SH-SY5Y (cell line): ENCODE measurements around the gene PDZRN3.

ENCODE experiments used
- GATA2 ChIP-seq: IDR thresholded peaks from 2 replicates; pipeline ENCODE4 v1.6.1; 2011; ENCODE audit warnings: mild to moderate bottlenecking, low read depth, low read length
- GATA3 ChIP-seq: IDR thresholded peaks from 2 replicates; pipeline ENCODE4 v1.6.1; 2011; ENCODE audit warnings: low read depth, mild to moderate bottlenecking, low read length, moderate library complexity

Gene PDZRN3

GRCh38 chr3:73403444-73403843, 221.3 kb downstream of the PDZRN3 start:
- no peak for TF ChIP-seq GATA2
- TF ChIP-seq GATA3, result no peak

GRCh38 chr3:73401616-73402279, 223.0 kb downstream of the PDZRN3 start:
- TF ChIP-seq GATA3 (no peak), GATA2 (no peak)

GRCh38 chr3:73401059-73401458, 223.7 kb downstream of the PDZRN3 start:
- TF ChIP-seq GATA3 (no peak), GATA2 (peak; percentile 53)

GRCh38 chr3:73399666-73400253, 225.0 kb downstream of the PDZRN3 start:
- no peak for TF ChIP-seq GATA2
- no peak for TF ChIP-seq GATA3

GRCh38 chr3:73399106-73399505, 225.6 kb downstream of the PDZRN3 start:
- no peak for TF ChIP-seq GATA3
- no peak for TF ChIP-seq GATA2

- no peak for TF ChIP-seq GATA2
- no peak for TF ChIP-seq GATA3
Measured at GRCh38 chr3:73398084-73398483, 226.7 kb downstream of the PDZRN3 start.

GRCh38 chr3:73394240-73394639, 230.5 kb downstream of the PDZRN3 start:
- no peak for TF ChIP-seq GATA3
- TF ChIP-seq GATA2, result no peak

- TF ChIP-seq GATA3 (no peak), GATA2 (no peak)
Measured at GRCh38 chr3:73393005-73393404, 231.7 kb downstream of the PDZRN3 start.

GRCh38 chr3:73391984-73392383, 232.8 kb downstream of the PDZRN3 start:
- TF ChIP-seq GATA2, result no peak
- TF ChIP-seq GATA3, result no peak

GRCh38 chr3:73389928-73390327, 234.8 kb downstream of the PDZRN3 start:
- TF ChIP-seq GATA2 (no peak), GATA3 (no peak)

- TF ChIP-seq GATA3 (no peak), GATA2 (no peak)
Measured at GRCh38 chr3:73389117-73389813, 235.5 kb downstream of the PDZRN3 start.

GRCh38 chr3:73385568-73385967, 239.2 kb downstream of the PDZRN3 start:
- TF ChIP-seq GATA2, result no peak
- no peak for TF ChIP-seq GATA3

GRCh38 chr3:73384091-73384906, 240.4 kb downstream of the PDZRN3 start:
- TF ChIP-seq GATA2 (no peak), GATA3 (no peak)

GRCh38 chr3:73383470-73384049, 241.2 kb downstream of the PDZRN3 start:
- TF ChIP-seq GATA3 (no peak), GATA2 (no peak)

- no peak for TF ChIP-seq GATA2
- no peak for TF ChIP-seq GATA3
Measured at GRCh38 chr3:73381551-73381950, 243.2 kb downstream of the PDZRN3 start.
